Suprapubic skin (tissue), 4 donors: ENCODE data around the gene GAS7. TPM values are rescaled to one million over a fixed set of nuclear protein-coding genes. Genes with fewer than 3 reads are reported as not detected.

Experiments
- DNase-seq, 2 donors: peaks; one replicate each; pipeline ENCODE4 v3.0.0-alpha.2; 2019; ENCODE audit warnings: low spot score in 2 of 2
- H3K27ac ChIP-seq: fragments of 200-600 bp; sonication (generic); one replicate; pipeline ENCODE4 v1.5.1; 2019
- H3K27me3 ChIP-seq: fragments of 200-600 bp; sonication (generic); one replicate; pipeline ENCODE4 v1.5.1; 2019
- H3K36me3 ChIP-seq: fragments of 200-600 bp; sonication (generic); one replicate; pipeline ENCODE4 v1.5.1; 2019
- H3K4me1 ChIP-seq: fragments of 200-600 bp; sonication (generic); one replicate; pipeline ENCODE4 v1.5.1; 2019
- H3K4me3 ChIP-seq: fragments of 200-600 bp; sonication (generic); one replicate; pipeline ENCODE4 v1.5.1; 2019; ENCODE audit warnings: mild to moderate bottlenecking
- H3K9me3 ChIP-seq: fragments of 200-600 bp; sonication (generic); one replicate; pipeline ENCODE4 v1.5.1; 2019
- CTCF ChIP-seq, 2 donors: fragments of 200-600 bp in 1 of 2; fragments of 450-650 bp in 1 of 2; sonication (generic) in 1 of 2; IDR thresholded peaks; one replicate each; pipeline ENCODE4 v1.5.1; 2016 to 2019; ENCODE audit warnings: antibody characterized with exemption in 2 of 2, mild to moderate bottlenecking in 1 of 2, moderate library complexity in 1 of 2
- EP300 ChIP-seq: sonication (generic); formaldehyde crosslinking; IDR thresholded peaks from one replicate; pipeline ENCODE4 v1.6.1; 2017; ENCODE audit warnings: antibody characterized with exemption
- POLR2A ChIP-seq, 2 donors: fragments of 450-650 bp; IDR thresholded peaks; one replicate each; pipeline ENCODE4 v1.6.1; 2017; ENCODE audit warnings: antibody characterized with exemption in 2 of 2, mild to moderate bottlenecking in 2 of 2, moderate library complexity in 2 of 2
- POLR2AphosphoS5 ChIP-seq, 3 donors: sonication (generic); formaldehyde crosslinking; IDR thresholded peaks; one replicate each; pipeline ENCODE4 v1.6.1; 2017; ENCODE audit warnings: antibody characterized with exemption in 3 of 3
- WGBS: methylation state at CpG from one replicate; pipeline ENCODE4 v1.1.5; 2018; 5-methylcytosine and 5-hydroxymethylcytosine counted together
- total RNA-seq, 4 donors: library from RNA; depleted of rRNA; stranded (reverse); fragments of >200 nt; gene quantifications; one replicate each; pipeline ENCODE4 v1.1.0, GENCODE V29; 2016

Gene GAS7
- 100 to 1,000 TPM in 1 of 4 donors, 10 to 100 TPM in 3; 45.7 to 106 (median 74.2) TPM for total RNA-seq

- H3K27ac ChIP-seq: peak within 1 kb of the TSS; percentile 79
- H3K4me1 ChIP-seq: peaks cover 37% of the 10 kb centered on the region
- peak; percentile 88 to 89 for DNase-seq
- 3% methylated on average over 7 of the region's 86 CpGs for WGBS
- peak within 1 kb of the TSS; percentile 86 for H3K4me3 ChIP-seq
- peaks cover under 1% of the 10 kb centered on the region for H3K9me3 ChIP-seq
- no peaks in the 10 kb centered on the region for H3K36me3 ChIP-seq
- TF ChIP-seq POLR2AphosphoS5 (IDR thresholded peaks at IDR 0.05) (no peak), CTCF (IDR thresholded peaks at IDR 0.05) (no peak), POLR2A (IDR thresholded peaks at IDR 0.05) (no peak), EP300 (no peak)
- H3K27me3 ChIP-seq: peaks cover 19% of the 10 kb centered on the region
Observed at GRCh38 chr17:10198509-10199249, at the start of gene GAS7. GAS7 (minus strand) TSS chr17:10198606.

GRCh38 chr17:10247810-10248209, 49.4 kb upstream of the GAS7 start:
- TF ChIP-seq CTCF (IDR thresholded peaks at IDR 0.05) (no peak), POLR2A (IDR thresholded peaks at IDR 0.05) (no peak), POLR2AphosphoS5 (IDR thresholded peaks at IDR 0.05) (no peak), EP300 (no peak)
- H3K9me3 ChIP-seq: no peaks in the 10 kb centered on the region
- no peak for DNase-seq
- H3K27me3 ChIP-seq: no peaks in the 10 kb centered on the region
- H3K4me1 ChIP-seq: peaks cover 10% of the 10 kb centered on the region
- H3K4me3 ChIP-seq: no peak overlapping the region
- 57% methylated on average over 4 of the region's 4 CpGs for whole genome bisulfite sequencing
- no peak overlapping the region for H3K27ac ChIP-seq
- H3K36me3 ChIP-seq: no peaks in the 10 kb centered on the region

GRCh38 chr17:10243883-10244844, 45.8 kb upstream of the GAS7 start:
- H3K9me3 ChIP-seq: no peaks in the 10 kb centered on the region
- no peak for TF ChIP-seq POLR2A (IDR thresholded peaks at IDR 0.05)
- no peak for TF ChIP-seq EP300
- no peak for TF ChIP-seq CTCF (IDR thresholded peaks at IDR 0.05)
- TF ChIP-seq POLR2AphosphoS5 (IDR thresholded peaks at IDR 0.05): no peak
- DNase-seq: no peak
- no peaks in the 10 kb centered on the region for H3K36me3 ChIP-seq
- peaks cover 10% of the 10 kb centered on the region for H3K4me1 ChIP-seq
- H3K4me3 ChIP-seq: no peak overlapping the region
- 39% methylated on average over 12 of the region's 12 CpGs for WGBS
- H3K27me3 ChIP-seq: no peaks in the 10 kb centered on the region
- no peak overlapping the region for H3K27ac ChIP-seq

- no peak overlapping the region for H3K27ac ChIP-seq
- DNase-seq: no peak
- no peak for TF ChIP-seq EP300
- no peak for TF ChIP-seq POLR2AphosphoS5 (IDR thresholded peaks at IDR 0.05)
- TF ChIP-seq CTCF (IDR thresholded peaks at IDR 0.05): no peak
- TF ChIP-seq POLR2A (IDR thresholded peaks at IDR 0.05): no peak
- H3K4me3 ChIP-seq: no peak overlapping the region
- no peaks in the 10 kb centered on the region for H3K9me3 ChIP-seq
- H3K4me1 ChIP-seq: peaks cover 10% of the 10 kb centered on the region
- H3K36me3 ChIP-seq: no peaks in the 10 kb centered on the region
- H3K27me3 ChIP-seq: no peaks in the 10 kb centered on the region
- 52% methylated on average over 4 of the region's 4 CpGs for WGBS
Observed at GRCh38 chr17:10241781-10242180, 43.4 kb upstream of the GAS7 start.

GRCh38 chr17:10238661-10239060, 40.3 kb upstream of the GAS7 start:
- 63% methylated on average over 2 of the region's 2 CpGs for WGBS
- no peak for DNase-seq
- no peaks in the 10 kb centered on the region for H3K9me3 ChIP-seq
- TF ChIP-seq POLR2AphosphoS5 (IDR thresholded peaks at IDR 0.05): no peak
- TF ChIP-seq POLR2A (IDR thresholded peaks at IDR 0.05): no peak
- no peak for TF ChIP-seq EP300
- TF ChIP-seq CTCF (IDR thresholded peaks at IDR 0.05): no peak
- no peak overlapping the region for H3K4me3 ChIP-seq
- H3K27ac ChIP-seq: no peak overlapping the region
- no peaks in the 10 kb centered on the region for H3K27me3 ChIP-seq
- H3K4me1 ChIP-seq: no peaks in the 10 kb centered on the region
- H3K36me3 ChIP-seq: no peaks in the 10 kb centered on the region
